ENCODE measurements around the gene ZFYVE27.

Gene ZFYVE27

GRCh38 chr10:97714401-97715258 lies 22.3 kb upstream of the ZFYVE27 start:
- peak in 1 of 2 donors; percentile 7 for DNase-seq (ENCODE audit: low read depth in 2 of 2)

GRCh38 chr10:97715259-97715874 lies 21.6 kb upstream of the ZFYVE27 start:
- no peak for DNase-seq (ENCODE audit: low read depth in 2 of 2)

- no peak for DNase-seq (ENCODE audit: low read depth in 2 of 2)
Observed at GRCh38 chr10:97717627-97718026, 19.3 kb upstream of the ZFYVE27 start.

GRCh38 chr10:97718178-97718577 lies 18.8 kb upstream of the ZFYVE27 start:
- DNase-seq (ENCODE audit: low read depth in 2 of 2) = no peak

GRCh38 chr10:97718659-97719142 lies 18.2 kb upstream of the ZFYVE27 start:
- no peak for DNase-seq (ENCODE audit: low read depth in 2 of 2)

- DNase-seq (ENCODE audit: low read depth in 2 of 2) = no peak
Observed at GRCh38 chr10:97719602-97720001, 17.3 kb upstream of the ZFYVE27 start.

GRCh38 chr10:97721871-97722780 lies 14.8 kb upstream of the ZFYVE27 start:
- DNase-seq (ENCODE audit: low read depth in 2 of 2) = no peak

GRCh38 chr10:97723001-97723400 lies 13.9 kb upstream of the ZFYVE27 start:
- DNase-seq (ENCODE audit: low read depth in 2 of 2) = no peak

- DNase-seq (ENCODE audit: low read depth in 2 of 2) = no peak
Observed at GRCh38 chr10:97724341-97724941, 12.5 kb upstream of the ZFYVE27 start.

GRCh38 chr10:97726636-97727178 lies 10.2 kb upstream of the ZFYVE27 start:
- no peak for DNase-seq (ENCODE audit: low read depth in 2 of 2)

- no peak for DNase-seq (ENCODE audit: low read depth in 2 of 2)
Observed at GRCh38 chr10:97729014-97729413, 7.9 kb upstream of the ZFYVE27 start.

GRCh38 chr10:97731346-97732051 lies 5.4 kb upstream of the ZFYVE27 start:
- DNase-seq (ENCODE audit: low read depth in 2 of 2) = peak; percentile 12 to 43

- DNase-seq (ENCODE audit: low read depth in 2 of 2) = no peak
Observed at GRCh38 chr10:97732052-97732359, 4.9 kb upstream of the ZFYVE27 start.

GRCh38 chr10:97733256-97733655 lies 3.7 kb upstream of the ZFYVE27 start:
- no peak for DNase-seq (ENCODE audit: low read depth in 2 of 2)

GRCh38 chr10:97734021-97734420 lies 2.9 kb upstream of the ZFYVE27 start:
- DNase-seq (ENCODE audit: low read depth in 2 of 2) = no peak

- no peak for DNase-seq (ENCODE audit: low read depth in 2 of 2)
Observed at GRCh38 chr10:97736403-97736901, 476 bp upstream of the ZFYVE27 start.

GRCh38 chr10:97737770-97738265 lies 890 bp downstream of the ZFYVE27 start:
- DNase-seq (ENCODE audit: low read depth in 2 of 2) = no peak

- no peak for DNase-seq (ENCODE audit: low read depth in 2 of 2)
Observed at GRCh38 chr10:97738616-97739015, 1.7 kb downstream of the ZFYVE27 start.

GRCh38 chr10:97740613-97741012 lies 3.7 kb downstream of the ZFYVE27 start:
- DNase-seq (ENCODE audit: low read depth in 2 of 2) = no peak

- no peak for DNase-seq (ENCODE audit: low read depth in 2 of 2)
Observed at GRCh38 chr10:97743169-97743943, 6.4 kb downstream of the ZFYVE27 start.

Measured in stimulated activated CD8-positive, alpha-beta memory T cell treated with anti-CD3 and anti-CD28 coated beads, Interleukin-7, amount 100 ng/mL, for 4 hours (primary cell).